ENCODE results near the gene B4GALT2. TPM values are rescaled to one million over a fixed set of nuclear protein-coding genes. Genes with fewer than 3 reads are reported as not detected.

The B4GALT2 gene
- total and polyA plus RNA-seq, 9 of the 15 experiments (the other 6 are each of a cell fraction or from before 2014, with no cell fraction given), result 1.3 to 86.8 (median 43.8) TPM

DNA sequence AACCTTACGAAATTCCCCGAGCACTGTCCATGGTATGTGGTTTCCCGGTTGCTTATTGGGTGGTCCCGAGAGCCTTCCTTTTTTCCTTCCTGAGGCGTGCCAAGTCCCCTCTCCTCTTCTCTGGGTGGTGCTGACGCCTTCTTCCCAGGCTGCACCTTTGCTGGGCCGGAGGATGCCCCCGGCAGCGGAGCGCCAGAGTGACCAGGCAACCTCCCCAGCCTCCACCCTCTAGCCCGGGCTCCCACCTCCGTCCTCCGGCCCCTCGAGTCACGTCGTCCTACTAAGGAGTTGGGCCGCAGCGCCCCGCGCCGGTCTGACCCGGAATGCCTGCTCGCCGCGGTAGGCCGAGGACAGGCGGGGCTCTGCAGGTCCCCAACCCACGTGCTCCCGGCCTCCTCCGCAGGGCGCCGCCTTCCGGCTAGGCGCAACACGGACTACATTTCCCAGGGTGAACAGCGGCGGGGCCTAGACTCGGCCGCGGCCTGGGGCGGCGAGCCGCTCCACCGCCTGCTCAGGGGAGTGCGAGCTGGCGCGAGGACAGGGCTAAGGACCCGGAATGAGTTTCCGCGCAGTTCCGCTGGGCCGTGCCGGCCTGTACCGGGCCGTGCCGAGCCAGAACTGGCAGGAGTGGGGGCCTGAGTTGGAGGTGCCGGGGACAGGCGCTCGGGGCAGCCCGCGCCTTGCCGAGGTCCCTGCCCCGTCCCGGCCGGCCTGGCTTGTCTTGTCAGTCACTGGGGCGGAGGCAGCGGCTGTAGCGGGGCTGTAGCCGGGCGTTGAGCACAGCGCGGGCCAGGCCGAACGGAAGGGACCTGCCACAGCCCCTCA lies 32.6 kb upstream of the B4GALT2 start, which contains the start of gene IPO13 (continued):
- TF ChIP-seq, protein P1, sequence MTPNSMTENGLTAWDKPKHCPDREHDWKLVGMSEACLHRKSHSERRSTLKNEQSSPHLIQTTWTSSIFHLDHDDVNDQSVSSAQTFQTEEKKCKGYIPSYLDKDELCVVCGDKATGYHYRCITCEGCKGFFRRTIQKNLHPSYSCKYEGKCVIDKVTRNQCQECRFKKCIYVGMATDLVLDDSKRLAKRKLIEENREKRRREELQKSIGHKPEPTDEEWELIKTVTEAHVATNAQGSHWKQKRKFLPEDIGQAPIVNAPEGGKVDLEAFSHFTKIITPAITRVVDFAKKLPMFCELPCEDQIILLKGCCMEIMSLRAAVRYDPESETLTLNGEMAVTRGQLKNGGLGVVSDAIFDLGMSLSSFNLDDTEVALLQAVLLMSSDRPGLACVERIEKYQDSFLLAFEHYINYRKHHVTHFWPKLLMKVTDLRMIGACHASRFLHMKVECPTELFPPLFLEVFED (CRISPR knock-in tag; conservative IDR thresholded peaks at IDR 0.05), result peak; percentile 47; the same call in 1 of the 2 replicates
- TF ChIP-seq, protein P2, sequence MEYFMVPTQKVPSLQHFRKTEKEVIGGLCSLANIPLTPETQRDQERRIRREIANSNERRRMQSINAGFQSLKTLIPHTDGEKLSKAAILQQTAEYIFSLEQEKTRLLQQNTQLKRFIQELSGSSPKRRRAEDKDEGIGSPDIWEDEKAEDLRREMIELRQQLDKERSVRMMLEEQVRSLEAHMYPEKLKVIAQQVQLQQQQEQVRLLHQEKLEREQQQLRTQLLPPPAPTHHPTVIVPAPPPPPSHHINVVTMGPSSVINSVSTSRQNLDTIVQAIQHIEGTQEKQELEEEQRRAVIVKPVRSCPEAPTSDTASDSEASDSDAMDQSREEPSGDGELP (CRISPR knock-in tag; IDR thresholded peaks at IDR 0.05; ENCODE audit: borderline replicate concordance), result peak; percentile 96
- no peak for TF ChIP-seq ZNF165 (CRISPR knock-in tag; IDR thresholded peaks at IDR 0.05; ENCODE audit: borderline replicate concordance)
- peak; percentile 83 for TF ChIP-seq POLR2B (IDR thresholded peaks at IDR 0.05; ENCODE audit: low read depth, partially characterized antibody)
- TF ChIP-seq, protein P3, sequence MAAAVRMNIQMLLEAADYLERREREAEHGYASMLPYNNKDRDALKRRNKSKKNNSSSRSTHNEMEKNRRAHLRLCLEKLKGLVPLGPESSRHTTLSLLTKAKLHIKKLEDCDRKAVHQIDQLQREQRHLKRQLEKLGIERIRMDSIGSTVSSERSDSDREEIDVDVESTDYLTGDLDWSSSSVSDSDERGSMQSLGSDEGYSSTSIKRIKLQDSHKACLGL (CRISPR knock-in tag; IDR thresholded peaks at IDR 0.05; ENCODE audit: borderline replicate concordance, poor library complexity, severe bottlenecking), result peak; percentile 92
- TF ChIP-seq, protein P4, sequence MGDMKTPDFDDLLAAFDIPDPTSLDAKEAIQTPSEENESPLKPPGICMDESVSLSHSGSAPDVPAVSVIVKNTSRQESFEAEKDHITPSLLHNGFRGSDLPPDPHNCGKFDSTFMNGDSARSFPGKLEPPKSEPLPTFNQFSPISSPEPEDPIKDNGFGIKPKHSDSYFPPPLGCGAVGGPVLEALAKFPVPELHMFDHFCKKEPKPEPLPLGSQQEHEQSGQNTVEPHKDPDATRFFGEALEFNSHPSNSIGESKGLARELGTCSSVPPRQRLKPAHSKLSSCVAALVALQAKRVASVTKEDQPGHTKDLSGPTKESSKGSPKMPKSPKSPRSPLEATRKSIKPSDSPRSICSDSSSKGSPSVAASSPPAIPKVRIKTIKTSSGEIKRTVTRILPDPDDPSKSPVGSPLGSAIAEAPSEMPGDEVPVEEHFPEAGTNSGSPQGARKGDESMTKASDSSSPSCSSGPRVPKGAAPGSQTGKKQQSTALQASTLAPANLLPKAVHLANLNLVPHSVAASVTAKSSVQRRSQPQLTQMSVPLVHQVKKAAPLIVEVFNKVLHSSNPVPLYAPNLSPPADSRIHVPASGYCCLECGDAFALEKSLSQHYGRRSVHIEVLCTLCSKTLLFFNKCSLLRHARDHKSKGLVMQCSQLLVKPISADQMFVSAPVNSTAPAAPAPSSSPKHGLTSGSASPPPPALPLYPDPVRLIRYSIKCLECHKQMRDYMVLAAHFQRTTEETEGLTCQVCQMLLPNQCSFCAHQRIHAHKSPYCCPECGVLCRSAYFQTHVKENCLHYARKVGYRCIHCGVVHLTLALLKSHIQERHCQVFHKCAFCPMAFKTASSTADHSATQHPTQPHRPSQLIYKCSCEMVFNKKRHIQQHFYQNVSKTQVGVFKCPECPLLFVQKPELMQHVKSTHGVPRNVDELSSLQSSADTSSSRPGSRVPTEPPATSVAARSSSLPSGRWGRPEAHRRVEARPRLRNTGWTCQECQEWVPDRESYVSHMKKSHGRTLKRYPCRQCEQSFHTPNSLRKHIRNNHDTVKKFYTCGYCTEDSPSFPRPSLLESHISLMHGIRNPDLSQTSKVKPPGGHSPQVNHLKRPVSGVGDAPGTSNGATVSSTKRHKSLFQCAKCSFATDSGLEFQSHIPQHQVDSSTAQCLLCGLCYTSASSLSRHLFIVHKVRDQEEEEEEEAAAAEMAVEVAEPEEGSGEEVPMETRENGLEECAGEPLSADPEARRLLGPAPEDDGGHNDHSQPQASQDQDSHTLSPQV (IDR thresholded peaks at IDR 0.05), result no peak
- peak; percentile 96 for TF ChIP-seq RBFOX2 (IDR thresholded peaks at IDR 0.05; ENCODE audit: low read depth, low read length)
- TF ChIP-seq, protein P5, sequence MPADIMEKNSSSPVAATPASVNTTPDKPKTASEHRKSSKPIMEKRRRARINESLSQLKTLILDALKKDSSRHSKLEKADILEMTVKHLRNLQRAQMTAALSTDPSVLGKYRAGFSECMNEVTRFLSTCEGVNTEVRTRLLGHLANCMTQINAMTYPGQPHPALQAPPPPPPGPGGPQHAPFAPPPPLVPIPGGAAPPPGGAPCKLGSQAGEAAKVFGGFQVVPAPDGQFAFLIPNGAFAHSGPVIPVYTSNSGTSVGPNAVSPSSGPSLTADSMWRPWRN (IDR thresholded peaks at IDR 0.05; ENCODE audit: low read depth), result no peak
- TF ChIP-seq SMAD3 (CRISPR knock-in tag; conservative IDR thresholded peaks at IDR 0.05), result peak; percentile 73
- no peak for TF ChIP-seq ZNF444 (CRISPR knock-in tag; IDR thresholded peaks at IDR 0.05)
- TF ChIP-seq, protein P6, sequence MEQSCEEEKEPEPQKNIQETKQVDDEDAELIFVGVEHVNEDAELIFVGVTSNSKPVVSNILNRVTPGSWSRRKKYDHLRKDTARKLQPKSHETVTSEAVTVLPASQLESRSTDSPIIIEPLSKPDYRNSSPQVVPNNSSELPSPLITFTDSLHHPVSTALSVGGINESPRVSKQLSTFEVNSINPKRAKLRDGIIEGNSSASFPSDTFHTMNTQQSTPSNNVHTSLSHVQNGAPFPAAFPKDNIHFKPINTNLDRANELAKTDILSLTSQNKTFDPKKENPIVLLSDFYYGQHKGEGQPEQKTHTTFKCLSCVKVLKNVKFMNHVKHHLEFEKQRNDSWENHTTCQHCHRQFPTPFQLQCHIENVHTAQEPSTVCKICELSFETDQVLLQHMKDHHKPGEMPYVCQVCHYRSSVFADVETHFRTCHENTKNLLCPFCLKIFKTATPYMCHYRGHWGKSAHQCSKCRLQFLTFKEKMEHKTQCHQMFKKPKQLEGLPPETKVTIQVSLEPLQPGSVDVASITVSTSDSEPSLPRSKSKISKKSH (CRISPR knock-in tag; IDR thresholded peaks at IDR 0.05), result no peak
- peak; percentile 57 for TF ChIP-seq PML (IDR thresholded peaks at IDR 0.05; ENCODE audit: low read length)
- TF ChIP-seq, protein P7, sequence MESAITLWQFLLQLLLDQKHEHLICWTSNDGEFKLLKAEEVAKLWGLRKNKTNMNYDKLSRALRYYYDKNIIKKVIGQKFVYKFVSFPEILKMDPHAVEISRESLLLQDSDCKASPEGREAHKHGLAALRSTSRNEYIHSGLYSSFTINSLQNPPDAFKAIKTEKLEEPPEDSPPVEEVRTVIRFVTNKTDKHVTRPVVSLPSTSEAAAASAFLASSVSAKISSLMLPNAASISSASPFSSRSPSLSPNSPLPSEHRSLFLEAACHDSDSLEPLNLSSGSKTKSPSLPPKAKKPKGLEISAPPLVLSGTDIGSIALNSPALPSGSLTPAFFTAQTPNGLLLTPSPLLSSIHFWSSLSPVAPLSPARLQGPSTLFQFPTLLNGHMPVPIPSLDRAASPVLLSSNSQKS (CRISPR knock-in tag; IDR thresholded peaks at IDR 0.05), result no peak
- no peak for TF ChIP-seq HOXB6 (CRISPR knock-in tag; IDR thresholded peaks at IDR 0.05; ENCODE audit: borderline replicate concordance)
- peak; percentile 83; the same call in 1 of the 2 replicates for TF ChIP-seq LARP7 (IDR thresholded peaks at IDR 0.05)
- TF ChIP-seq ZNF311 (CRISPR knock-in tag; IDR thresholded peaks at IDR 0.05), result no peak

Measured in K562 (cell line).